ENCODE measurements around the gene USP6NL. TPM values are rescaled to one million over a fixed set of nuclear protein-coding genes. Genes with fewer than 3 reads are reported as not detected.
"Not testable (repeated sequence)": the region's sequence is repeated elsewhere in the genome, so short reads cannot be mapped to it uniquely, and the experiment has no call there.

USP6NL gene
- 10 to 100 TPM; 21.1 to 31.9 (median 29.8) TPM for polyA plus RNA-seq (ENCODE audit: insufficient read length in 4 of 4)

- DNase-seq (ENCODE audit: low read depth in 4 of 4, low spot score in 3 of 4), result peak; percentile 51 to 74 (median 70)
Measured at GRCh38 chr10:11611248-11612020, at the start of gene USP6NL. Gene USP6NL, minus strand, starts transcription at chr10:11611650. Its CDS starts 14,016 bp downstream, at chr10:11597634.

GRCh38 chr10:11658801-11659368, 47.4 kb upstream of the USP6NL start:
- DNase-seq (ENCODE audit: low read depth in 4 of 4, low spot score in 3 of 4), result no peak

GRCh38 chr10:11655836-11656235, 44.4 kb upstream of the USP6NL start:
- no peak for DNase-seq (ENCODE audit: low read depth in 4 of 4, low spot score in 3 of 4)

DNA sequence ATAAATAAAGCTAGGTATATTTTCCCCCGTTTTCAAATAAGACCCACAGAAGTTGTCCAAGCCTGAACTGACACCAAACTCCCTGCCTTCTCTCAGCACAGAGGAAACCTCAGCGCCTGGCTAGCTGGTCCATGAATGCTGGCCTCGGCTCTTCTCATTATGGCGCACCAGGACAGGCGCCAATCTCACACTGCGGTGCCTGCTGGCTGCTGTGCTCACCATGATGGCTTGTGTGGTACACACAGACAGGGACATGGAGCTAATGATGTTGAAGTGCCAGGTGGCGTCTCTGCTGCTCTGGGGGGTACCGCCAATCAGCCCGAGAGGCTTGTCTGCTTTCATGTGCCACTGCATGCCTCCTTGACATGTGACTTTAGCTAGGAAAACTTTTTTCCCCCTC, 43.2 kb upstream of the USP6NL start:
- DNase-seq (ENCODE audit: low read depth in 4 of 4, low spot score in 3 of 4), result no peak

- no peak for DNase-seq (ENCODE audit: low read depth in 4 of 4, low spot score in 3 of 4)
Measured at GRCh38 chr10:11653758-11654471, 42.5 kb upstream of the USP6NL start.

- DNase-seq (ENCODE audit: low read depth in 4 of 4, low spot score in 3 of 4), result no peak
Measured at GRCh38 chr10:11647676-11648075, 36.2 kb upstream of the USP6NL start.

GRCh38 chr10:11646450-11646849, 35.0 kb upstream of the USP6NL start:
- no peak for DNase-seq (ENCODE audit: low read depth in 4 of 4, low spot score in 3 of 4)

- DNase-seq (ENCODE audit: low read depth in 4 of 4, low spot score in 3 of 4), result no peak
Measured at GRCh38 chr10:11643039-11643438, 31.6 kb upstream of the USP6NL start.

GRCh38 chr10:11642566-11642965, 31.1 kb upstream of the USP6NL start:
- DNase-seq (ENCODE audit: low read depth in 4 of 4, low spot score in 3 of 4), result no peak

- DNase-seq (ENCODE audit: low read depth in 4 of 4, low spot score in 3 of 4), result no peak
Measured at GRCh38 chr10:11639849-11640764, 28.7 kb upstream of the USP6NL start.

GRCh38 chr10:11639362-11639761, 27.9 kb upstream of the USP6NL start:
- DNase-seq (ENCODE audit: low read depth in 4 of 4, low spot score in 3 of 4), result no peak

GRCh38 chr10:11638055-11638698, 26.7 kb upstream of the USP6NL start:
- no peak for DNase-seq (ENCODE audit: low read depth in 4 of 4, low spot score in 3 of 4)

- no peak for DNase-seq (ENCODE audit: low read depth in 4 of 4, low spot score in 3 of 4)
Measured at GRCh38 chr10:11636697-11637303, 25.4 kb upstream of the USP6NL start.

GRCh38 chr10:11631890-11632587, 20.6 kb upstream of the USP6NL start:
- no peak for DNase-seq (ENCODE audit: low read depth in 4 of 4, low spot score in 3 of 4)

- no peak for DNase-seq (ENCODE audit: low read depth in 4 of 4, low spot score in 3 of 4)
Measured at GRCh38 chr10:11631291-11631690, 19.8 kb upstream of the USP6NL start.

- DNase-seq (ENCODE audit: low read depth in 4 of 4, low spot score in 3 of 4), result no peak
Measured at GRCh38 chr10:11629731-11630130, 18.3 kb upstream of the USP6NL start.

DNA sequence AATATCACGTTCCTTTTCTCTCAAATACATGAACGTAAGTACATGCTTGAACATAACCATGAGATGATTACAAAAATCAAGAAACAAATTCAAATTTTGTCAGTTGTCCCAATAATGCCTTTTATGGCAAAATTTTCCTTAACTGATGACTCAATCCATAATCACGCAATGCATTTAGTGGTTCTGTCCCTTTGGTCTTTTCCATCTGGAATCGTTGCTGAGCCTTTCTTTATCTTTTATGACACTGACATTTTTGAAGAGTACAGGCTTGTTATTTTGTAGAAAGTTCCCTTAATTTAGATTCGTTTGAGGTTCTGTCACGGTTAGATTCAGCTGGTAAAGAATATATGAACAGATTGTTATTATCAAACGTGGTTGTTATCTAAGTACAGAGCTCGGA, 16.5 kb upstream of the USP6NL start:
- not testable (repeated sequence) for DNase-seq (ENCODE audit: low read depth in 4 of 4, low spot score in 3 of 4)

- no peak for DNase-seq (ENCODE audit: low read depth in 4 of 4, low spot score in 3 of 4)
Measured at GRCh38 chr10:11626071-11626470, 14.6 kb upstream of the USP6NL start.
